ENCODE data around the gene SPAG16.

Gene SPAG16

GRCh38 chr2:214138779-214139178 lies 854.5 kb downstream of the SPAG16 start:
- DNase-seq (ENCODE audit: low read depth in 3 of 3, low spot score in 1 of 3), result no peak

DNA sequence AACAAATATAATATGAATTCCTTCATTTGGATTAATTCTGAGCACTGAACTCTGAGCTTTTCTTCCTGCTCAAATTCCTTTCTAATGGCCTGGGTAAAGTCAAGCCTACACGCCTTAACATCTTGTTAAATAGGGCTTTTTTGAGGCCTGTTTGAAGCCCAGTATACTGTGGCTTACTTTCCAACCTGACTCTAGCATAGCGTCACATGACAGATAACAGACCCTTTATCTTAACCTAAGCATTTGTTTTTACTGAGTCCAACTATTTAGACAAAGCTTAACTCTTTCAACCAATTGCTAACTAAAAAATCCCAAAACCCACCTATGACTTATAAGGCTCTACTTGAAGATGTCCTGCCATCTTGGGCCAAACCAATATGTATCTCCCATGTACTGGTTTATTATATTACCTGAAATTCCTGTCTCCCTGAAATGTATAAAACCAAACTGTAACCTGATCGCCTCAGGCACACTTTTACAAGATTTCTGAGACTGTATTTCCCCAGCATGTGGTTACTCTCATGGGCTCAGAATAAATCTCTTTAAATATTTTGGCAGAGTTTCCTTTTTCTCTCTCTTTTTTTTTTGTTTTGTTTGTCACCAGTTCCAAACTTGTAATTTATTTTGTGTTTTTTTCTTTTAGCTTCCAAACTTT lies 855.5 kb downstream of the SPAG16 start:
- DNase-seq (ENCODE audit: low read depth in 3 of 3, low spot score in 1 of 3), result no peak

DNA sequence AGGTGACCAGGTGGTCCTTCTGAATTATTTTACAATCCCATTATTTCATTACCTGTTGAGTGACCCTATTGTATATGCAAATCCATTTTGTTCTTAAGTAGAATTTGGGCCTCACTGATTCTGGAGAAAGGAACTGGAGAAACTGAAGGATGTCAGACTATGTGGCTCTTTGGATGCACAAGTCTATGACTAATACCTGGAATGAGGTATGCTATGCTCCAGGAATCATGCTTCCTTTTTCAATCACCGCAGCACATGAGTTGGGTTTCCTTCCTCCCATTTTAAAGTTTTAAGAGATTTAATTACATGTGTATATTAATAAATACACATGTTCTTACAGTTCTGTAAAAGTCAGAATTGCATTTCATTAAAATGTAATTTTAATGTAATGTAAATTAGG lies 872.7 kb downstream of the SPAG16 start:
- no peak for DNase-seq (ENCODE audit: low read depth in 3 of 3, low spot score in 1 of 3)

DNA sequence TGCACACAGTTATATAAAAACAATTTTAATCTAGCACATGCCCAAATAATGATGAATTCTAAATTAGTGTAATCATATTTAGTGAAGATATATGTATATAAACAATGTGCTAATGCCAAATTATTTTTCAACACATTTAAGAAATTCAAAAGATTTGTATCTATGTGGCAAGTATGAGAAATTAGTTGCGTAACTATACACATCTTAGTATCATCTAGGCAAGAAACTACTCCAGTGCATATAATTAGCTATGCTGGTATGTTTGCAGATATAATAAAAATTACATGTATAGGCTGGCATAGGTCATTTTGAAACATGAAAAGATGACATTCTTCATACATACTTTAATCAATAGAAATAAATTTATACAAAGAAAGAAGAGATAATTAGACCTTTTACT lies 874.6 kb downstream of the SPAG16 start:
- DNase-seq (ENCODE audit: low read depth in 3 of 3, low spot score in 1 of 3), result no peak

DNA sequence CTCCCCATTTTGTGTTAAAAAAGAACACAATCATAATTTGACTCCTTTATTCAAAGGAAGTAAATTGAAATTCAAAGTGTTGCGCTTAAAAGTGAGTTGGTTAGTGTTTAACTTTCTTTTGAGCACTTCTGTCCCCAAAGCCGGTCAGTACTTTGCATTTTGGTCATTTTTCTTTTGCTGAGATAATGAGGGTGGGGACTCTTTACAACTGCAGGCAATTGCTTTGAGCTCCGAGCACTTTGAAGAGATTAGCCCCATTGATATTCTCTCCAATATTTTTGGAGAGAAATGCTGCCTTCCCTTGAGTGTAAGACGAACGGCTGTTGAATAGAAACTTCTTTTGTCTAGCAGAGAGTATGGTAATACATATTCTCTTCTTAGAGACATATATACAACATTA lies 885.0 kb downstream of the SPAG16 start:
- no peak for DNase-seq (ENCODE audit: low read depth in 3 of 3, low spot score in 1 of 3)

GRCh38 chr2:214169736-214170135 lies 885.5 kb downstream of the SPAG16 start:
- no peak for DNase-seq (ENCODE audit: low read depth in 3 of 3, low spot score in 1 of 3)

DNA sequence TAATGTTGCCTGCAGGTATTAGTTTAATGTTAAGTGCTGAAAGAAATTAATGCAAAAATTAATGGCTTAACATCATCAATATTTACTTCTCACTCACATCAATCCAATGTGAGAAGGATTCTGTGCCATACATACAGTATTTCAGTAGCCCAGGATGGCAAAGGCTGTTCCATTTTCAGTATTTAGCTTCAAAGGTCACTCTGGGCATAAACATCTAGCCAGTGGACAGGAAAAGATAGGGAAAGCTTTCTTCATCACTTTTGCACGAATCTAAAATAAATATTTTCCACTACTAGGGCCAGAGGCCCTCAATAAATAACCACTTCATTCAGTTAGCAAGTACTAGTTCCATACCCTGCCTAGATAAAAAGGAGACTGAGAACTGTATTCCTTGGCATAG lies 890.3 kb downstream of the SPAG16 start:
- no peak for DNase-seq (ENCODE audit: low read depth in 3 of 3, low spot score in 1 of 3)

- no peak for DNase-seq (ENCODE audit: low read depth in 3 of 3, low spot score in 1 of 3)
Observed at GRCh38 chr2:214180071-214180470, 895.8 kb downstream of the SPAG16 start.

GRCh38 chr2:214180686-214181085 lies 896.4 kb downstream of the SPAG16 start:
- no peak for DNase-seq (ENCODE audit: low read depth in 3 of 3, low spot score in 1 of 3)

DNA sequence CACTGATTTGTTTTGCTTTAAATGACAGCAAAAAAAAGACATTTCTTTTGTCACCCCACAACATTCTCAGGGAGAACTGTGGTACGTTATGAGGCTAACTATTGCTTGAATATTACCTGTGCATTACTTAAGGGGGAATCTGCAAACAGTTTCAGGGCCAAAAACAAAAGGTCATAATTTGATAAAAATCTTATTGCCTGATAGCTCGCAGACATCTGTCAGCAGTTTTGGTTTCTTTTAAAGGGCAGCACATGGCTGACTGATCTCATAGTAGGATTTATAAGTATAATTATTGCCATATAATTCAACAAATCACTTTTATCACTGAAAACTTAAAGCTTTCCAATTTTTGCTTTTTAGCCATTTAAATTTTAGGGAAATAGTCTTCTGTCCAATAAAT lies 900.2 kb downstream of the SPAG16 start:
- DNase-seq (ENCODE audit: low read depth in 3 of 3, low spot score in 1 of 3), result no peak

DNA sequence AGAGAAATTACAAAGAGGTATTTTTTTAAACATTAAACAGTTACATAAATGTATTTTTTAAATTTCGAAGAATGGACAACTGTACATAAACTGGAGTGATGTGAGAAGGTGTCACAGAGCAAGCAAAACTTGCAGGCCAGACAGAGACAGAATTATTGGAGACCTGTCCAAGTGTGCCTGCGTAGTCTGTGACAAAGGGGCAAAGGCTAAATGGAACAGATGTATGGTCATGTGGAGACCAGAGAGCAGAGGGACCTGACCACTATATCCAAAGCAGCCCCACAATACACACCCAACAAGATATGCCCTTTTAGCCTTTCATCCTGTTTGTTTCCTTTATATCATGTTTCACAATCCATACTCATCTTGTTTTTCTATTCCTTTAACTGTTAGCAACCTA lies 901.3 kb downstream of the SPAG16 start:
- no peak for DNase-seq (ENCODE audit: low read depth in 3 of 3, low spot score in 1 of 3)

DNA sequence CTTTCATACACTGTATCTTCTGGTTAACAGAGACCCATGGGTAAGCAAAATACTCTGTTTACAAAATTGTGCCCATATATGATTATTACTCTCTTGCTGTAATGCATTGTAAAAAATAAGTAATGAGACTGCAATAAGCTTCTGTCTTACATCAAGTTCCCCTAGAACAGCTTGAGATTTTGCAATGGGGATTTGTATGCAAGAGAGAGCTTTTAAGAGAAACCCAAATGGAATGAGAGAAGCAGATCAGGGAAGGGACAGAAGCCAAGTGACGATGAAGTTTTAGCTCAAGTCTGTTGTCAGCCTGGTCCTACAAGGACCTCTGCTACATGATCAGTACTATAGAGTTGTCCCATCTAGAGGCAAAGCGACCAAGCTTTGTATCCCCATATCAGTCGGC lies 908.4 kb downstream of the SPAG16 start:
- no peak for DNase-seq (ENCODE audit: low read depth in 3 of 3, low spot score in 1 of 3)

GRCh38 chr2:214193943-214194342 lies 909.7 kb downstream of the SPAG16 start:
- no peak for DNase-seq (ENCODE audit: low read depth in 3 of 3, low spot score in 1 of 3)

GRCh38 chr2:214196260-214196659 lies 912.0 kb downstream of the SPAG16 start:
- DNase-seq (ENCODE audit: low read depth in 3 of 3, low spot score in 1 of 3), result no peak

DNA sequence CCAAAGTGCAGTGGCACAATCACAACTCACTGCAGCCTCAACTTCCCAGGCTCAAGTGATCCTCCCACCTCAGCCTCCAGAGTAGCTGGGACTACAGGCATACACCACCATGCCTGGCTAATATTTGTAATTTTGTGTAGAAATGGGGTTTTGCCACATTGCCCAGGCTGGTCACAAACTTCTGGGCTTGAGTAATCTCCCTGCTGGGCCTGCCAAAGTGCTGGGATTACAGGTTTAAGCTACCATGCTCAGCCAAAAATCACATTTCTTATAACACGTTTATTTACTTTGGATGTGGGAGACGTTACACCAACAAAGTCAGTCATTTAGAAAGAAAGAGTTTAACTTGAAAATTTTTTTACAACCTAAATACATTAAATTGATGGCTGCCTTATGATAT lies 917.6 kb downstream of the SPAG16 start:
- DNase-seq (ENCODE audit: low read depth in 3 of 3, low spot score in 1 of 3), result no peak

- DNase-seq (ENCODE audit: low read depth in 3 of 3, low spot score in 1 of 3), result no peak
Observed at GRCh38 chr2:214203214-214203613, 919.0 kb downstream of the SPAG16 start.

DNA sequence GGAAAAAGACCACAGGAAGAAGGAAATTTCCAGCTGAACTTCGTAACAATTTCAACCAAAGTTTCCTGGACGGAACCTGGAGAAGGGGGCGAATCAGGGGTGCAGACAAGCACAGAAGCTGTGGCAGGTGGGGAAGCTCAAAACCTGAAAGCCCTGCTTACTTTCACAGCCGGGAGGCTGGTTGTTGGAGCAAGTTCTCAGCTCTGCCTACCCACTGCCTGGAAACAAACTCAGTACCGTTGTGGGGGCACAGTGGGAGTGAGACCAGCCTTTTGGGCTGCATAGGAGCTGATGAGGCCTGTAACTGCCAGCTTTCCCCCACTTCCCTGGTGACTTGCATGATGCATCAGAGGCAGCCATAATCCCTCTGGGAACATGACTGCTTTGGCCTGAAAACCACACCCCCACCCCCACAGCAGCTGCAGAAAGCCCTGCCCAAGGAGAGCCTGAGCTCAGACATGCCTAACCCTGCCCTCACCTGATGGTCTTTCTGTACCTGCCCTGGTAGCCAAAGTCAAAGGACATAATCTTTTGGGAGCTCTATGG lies 919.6 kb downstream of the SPAG16 start:
- DNase-seq (ENCODE audit: low read depth in 3 of 3, low spot score in 1 of 3), result no peak

- DNase-seq (ENCODE audit: low read depth in 3 of 3, low spot score in 1 of 3), result no peak
Observed at GRCh38 chr2:214215107-214215506, 930.8 kb downstream of the SPAG16 start.

DNA sequence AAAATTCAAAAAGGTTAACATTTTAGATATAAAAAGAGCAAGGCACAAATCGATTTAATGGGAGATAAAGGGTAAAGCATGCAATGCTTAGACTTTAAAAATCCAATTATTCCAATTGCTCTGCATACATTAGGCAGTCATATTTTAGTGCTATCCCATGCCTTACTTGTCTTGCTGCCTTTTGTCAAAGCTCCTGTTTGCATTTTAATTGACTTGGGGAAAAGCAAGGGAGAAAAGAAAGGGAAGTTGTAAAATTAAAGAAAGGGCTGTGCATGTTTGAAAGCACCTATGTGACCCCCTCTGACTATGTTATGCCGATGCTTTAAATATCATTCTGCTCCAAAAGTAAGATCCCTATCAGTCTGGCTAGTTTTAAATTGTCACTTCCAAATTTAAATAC lies 932.9 kb downstream of the SPAG16 start:
- no peak for DNase-seq (ENCODE audit: low read depth in 3 of 3, low spot score in 1 of 3)

DNA sequence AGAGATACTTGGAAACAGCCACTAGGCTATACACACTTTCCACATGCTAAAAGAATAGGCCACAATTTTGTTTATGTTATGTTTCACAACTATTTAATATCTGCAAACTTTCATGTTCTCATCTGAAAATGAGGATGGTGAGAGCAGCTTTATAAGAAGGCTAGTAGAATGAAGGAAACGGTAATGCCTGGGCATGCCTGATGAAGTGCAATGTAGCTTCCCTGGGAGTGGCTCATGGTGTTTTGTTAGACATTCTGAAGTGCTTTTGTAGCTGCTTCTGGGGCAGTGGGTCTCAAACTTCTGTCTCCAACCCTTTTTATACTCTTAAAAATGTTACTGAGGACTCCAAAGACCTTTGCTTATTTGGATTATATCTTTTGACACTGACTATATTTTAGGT lies 933.3 kb downstream of the SPAG16 start:
- no peak for DNase-seq (ENCODE audit: low read depth in 3 of 3, low spot score in 1 of 3)

DNA sequence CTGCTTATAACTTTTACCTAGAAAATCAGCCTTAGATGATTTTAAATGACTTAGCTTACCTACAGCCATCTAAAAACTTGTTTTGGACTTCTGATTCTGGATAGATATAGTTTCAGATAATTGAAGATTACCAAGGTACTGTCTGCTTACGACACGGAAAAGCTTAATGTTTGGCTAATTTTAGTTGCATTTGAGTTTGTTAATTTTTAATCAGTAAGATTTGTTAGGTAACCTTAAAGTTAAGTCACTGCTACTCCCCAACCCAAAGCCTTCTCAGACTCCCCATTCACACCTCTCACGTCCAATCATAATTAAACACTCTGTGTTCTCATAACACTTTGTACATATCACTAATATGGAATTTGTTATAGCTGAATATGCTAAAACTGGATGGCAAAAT lies 936.0 kb downstream of the SPAG16 start:
- DNase-seq (ENCODE audit: low read depth in 3 of 3, low spot score in 1 of 3), result no peak

DNA sequence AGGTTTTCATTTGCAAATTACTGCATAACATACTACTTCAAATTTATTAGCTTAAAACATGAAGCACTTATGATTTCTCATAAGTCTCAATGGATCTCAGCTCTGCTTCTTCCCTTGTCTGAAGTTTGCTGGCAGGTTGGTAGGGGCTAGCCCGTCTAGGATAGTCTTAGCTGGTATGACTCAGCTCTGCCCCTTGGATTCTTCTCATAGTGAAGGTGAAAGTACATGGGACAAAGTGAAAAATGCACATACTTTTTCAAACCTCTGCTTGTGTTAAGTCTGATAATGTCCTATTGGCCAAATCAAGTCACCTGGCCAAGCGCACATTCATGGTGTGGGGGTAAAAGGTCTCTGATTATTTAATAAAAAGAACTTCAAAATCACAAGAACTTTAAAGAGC lies 941.8 kb downstream of the SPAG16 start:
- no peak for DNase-seq (ENCODE audit: low read depth in 3 of 3, low spot score in 1 of 3)

DNA sequence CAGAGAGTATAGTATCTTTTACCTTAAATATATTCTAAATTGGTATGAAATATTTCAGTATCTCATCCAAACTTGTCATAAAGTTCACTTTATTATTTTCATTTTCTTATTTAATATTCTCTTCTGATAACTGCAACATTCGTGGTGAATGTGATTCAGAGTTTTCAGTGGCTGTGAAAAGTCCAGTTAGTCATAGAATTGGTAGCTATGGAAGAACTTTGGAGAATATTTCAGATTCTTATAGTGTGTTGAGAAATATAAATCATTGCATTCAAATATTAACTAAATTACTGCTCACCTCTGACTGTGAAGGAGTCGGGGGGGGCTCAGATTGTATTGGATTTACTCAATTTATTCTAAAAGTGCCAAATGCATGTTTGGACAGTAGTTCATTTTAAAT lies 948.0 kb downstream of the SPAG16 start:
- no peak for DNase-seq (ENCODE audit: low read depth in 3 of 3, low spot score in 1 of 3)
